Type B pancreatic cell (in vitro differentiated cells): ENCODE data around the gene APP. TPM values are rescaled to one million over a fixed set of nuclear protein-coding genes. Genes with fewer than 3 reads are reported as not detected.

Experiments used
- DNase-seq: peaks from one replicate; pipeline ENCODE4 v3.0.0; 2021; ENCODE audit warnings: mixed read lengths; ENCODE audit not compliant: unreplicated experiment; ENCODE audit errors: extremely low spot score
- H3K27ac Mint-ChIP-seq: 2 replicates; pipeline ENCODE4 v1.8.0; 2021; ENCODE audit warnings: mild to moderate bottlenecking, mixed read lengths
- H3K27me3 Mint-ChIP-seq: 2 replicates; pipeline ENCODE4 v1.8.0; 2021; ENCODE audit warnings: mixed read lengths
- H3K36me3 Mint-ChIP-seq: 2 replicates; pipeline ENCODE4 v1.8.0; 2021; ENCODE audit warnings: mixed read lengths
- H3K4me1 Mint-ChIP-seq: one replicate; pipeline ENCODE4 v1.8.0; 2021; ENCODE audit warnings: mixed read lengths; ENCODE audit not compliant: unreplicated experiment
- H3K4me3 Mint-ChIP-seq: 2 replicates; pipeline ENCODE4 v1.8.0; 2021; ENCODE audit warnings: mild to moderate bottlenecking, mixed read lengths
- H3K9me3 Mint-ChIP-seq: 2 replicates; pipeline ENCODE4 v1.8.0; 2021; ENCODE audit warnings: mixed read lengths
- CTCF ChIP-seq: fragments of 200-600 bp; sonication (generic); conservative IDR thresholded peaks from 2 replicates; pipeline ENCODE4 v1.5.0; 2021; ENCODE audit warnings: antibody characterized with exemption, mild to moderate bottlenecking
- total RNA-seq: library from RNA; stranded (reverse); gene quantifications from 2 replicates; pipeline ENCODE4 v1.2.1, GENCODE V29; 2021; ENCODE audit warnings: low replicate concordance

APP gene
- total RNA-seq, 1 donor from 2014 or later = 415 TPM

GRCh38 chr21:25848309-25848708 lies 322.3 kb downstream of the APP start:
- no peak for DNase-seq
- no peak overlapping the region for H3K27ac Mint-ChIP-seq
- no peak overlapping the region for H3K4me3 Mint-ChIP-seq
- H3K27me3 Mint-ChIP-seq = peaks cover 17% of the 10 kb centered on the region
- peaks cover 11% of the 10 kb centered on the region for H3K9me3 Mint-ChIP-seq
- H3K4me1 Mint-ChIP-seq = peaks cover 12% of the 10 kb centered on the region
- peaks cover 14% of the 10 kb centered on the region for H3K36me3 Mint-ChIP-seq
- no peak for TF ChIP-seq CTCF

- Mint-ChIP-seq H3K27me3 (peaks cover 22% of the 10 kb centered on the region), H3K4me1 (peaks cover 9% of the 10 kb centered on the region), H3K9me3 (peaks cover 11% of the 10 kb centered on the region), H3K36me3 (peaks cover 14% of the 10 kb centered on the region), H3K27ac (no peak overlapping the region), H3K4me3 (no peak overlapping the region)
- no peak for DNase-seq
- TF ChIP-seq CTCF = no peak
These were observed 324.8 kb downstream of the APP start for GRCh38 chr21:25845729-25846256.

GRCh38 chr21:25842925-25843324 lies 327.6 kb downstream of the APP start:
- no peak for TF ChIP-seq CTCF
- peaks cover 20% of the 10 kb centered on the region for H3K27me3 Mint-ChIP-seq

GRCh38 chr21:25838809-25839208 lies 331.8 kb downstream of the APP start:
- Mint-ChIP-seq H3K27ac (no peak overlapping the region), H3K36me3 (no peaks in the 10 kb centered on the region), H3K4me3 (no peak overlapping the region), H3K9me3 (peaks cover 8% of the 10 kb centered on the region), H3K27me3 (peaks cover 7% of the 10 kb centered on the region), H3K4me1 (peaks cover 20% of the 10 kb centered on the region)
- TF ChIP-seq CTCF = no peak
- no peak for DNase-seq

More at GRCh38 chr21:25842925-25843324, 327.6 kb downstream of the APP start:
- no peak for DNase-seq
- peaks cover 5% of the 10 kb centered on the region for H3K4me1 Mint-ChIP-seq
- H3K4me3 Mint-ChIP-seq = no peak overlapping the region
- H3K36me3 Mint-ChIP-seq = peaks cover 8% of the 10 kb centered on the region
- H3K9me3 Mint-ChIP-seq = peaks cover 14% of the 10 kb centered on the region
- no peak overlapping the region for H3K27ac Mint-ChIP-seq

- Mint-ChIP-seq H3K36me3 (no peaks in the 10 kb centered on the region), H3K4me1 (peaks cover 20% of the 10 kb centered on the region), H3K27me3 (peaks cover 7% of the 10 kb centered on the region), H3K9me3 (peaks cover 17% of the 10 kb centered on the region), H3K4me3 (no peak overlapping the region), H3K27ac (no peak overlapping the region)
- no peak for DNase-seq
- TF ChIP-seq CTCF = no peak
These were observed 332.9 kb downstream of the APP start for GRCh38 chr21:25837533-25838265.
